HG02852 (cell line): ENCODE results near the gene PACRG.

Experiments
- ATAC-seq: cut with Tn5 transposase; IDR thresholded peaks from one replicate; pipeline ENCODE4 v1.9.1; 2021; ENCODE audit warnings: mild to moderate bottlenecking, moderate library complexity; ENCODE audit not compliant: unreplicated experiment

Gene PACRG

GRCh38 chr6:163323705-163324104 is 595.9 kb downstream of the PACRG start:
- no peak for ATAC-seq

DNA sequence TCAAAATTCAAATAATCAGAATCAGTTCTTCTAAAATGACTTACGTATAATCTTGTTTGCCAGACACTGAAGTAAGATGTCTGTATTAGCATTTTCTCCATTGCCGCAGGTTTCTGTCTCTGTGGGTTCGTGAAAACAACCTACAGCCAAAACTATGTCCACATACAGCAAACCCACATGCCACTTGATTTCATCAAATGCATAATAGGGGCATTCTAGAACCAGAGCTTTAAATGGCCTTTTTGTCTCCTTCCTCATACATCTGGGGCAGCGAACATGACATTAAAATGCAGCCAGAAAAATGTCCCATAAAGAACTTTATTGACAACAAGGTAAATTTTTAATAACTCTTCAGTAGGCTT is 596.5 kb downstream of the PACRG start:
- ATAC-seq: no peak

DNA sequence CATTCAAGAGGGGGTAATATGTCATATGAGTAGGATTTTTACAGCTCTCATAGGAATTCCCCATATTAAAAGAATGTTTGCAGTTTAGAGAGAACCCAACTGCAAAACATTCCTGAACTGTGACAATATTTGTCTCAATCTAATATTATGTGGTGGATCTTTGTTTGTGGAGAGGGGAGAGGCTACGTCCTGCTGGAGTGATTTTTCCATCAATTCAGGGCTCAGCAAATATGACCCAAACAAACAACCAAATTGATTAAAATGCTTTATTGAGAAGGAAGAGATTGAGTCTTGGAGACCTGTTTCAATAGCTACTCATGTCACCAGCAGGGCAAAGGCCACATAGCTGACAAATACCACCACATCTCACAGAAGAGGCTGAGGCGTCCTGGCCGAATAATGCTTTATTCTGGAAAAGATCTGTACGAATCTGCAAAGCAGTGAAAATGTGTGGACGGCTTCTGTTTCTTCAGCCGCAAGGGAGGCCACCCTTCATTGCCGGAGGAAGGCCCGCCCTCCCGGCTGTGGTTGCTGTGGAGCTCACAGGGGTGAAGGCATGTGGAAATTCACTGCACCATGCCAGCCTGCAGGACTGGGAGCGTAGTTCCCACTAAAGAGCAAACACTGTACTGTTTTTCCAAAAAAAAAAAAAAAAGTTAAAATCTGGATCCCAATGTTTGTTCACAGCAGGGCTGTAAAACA is 597.1 kb downstream of the PACRG start:
- ATAC-seq: no peak

DNA sequence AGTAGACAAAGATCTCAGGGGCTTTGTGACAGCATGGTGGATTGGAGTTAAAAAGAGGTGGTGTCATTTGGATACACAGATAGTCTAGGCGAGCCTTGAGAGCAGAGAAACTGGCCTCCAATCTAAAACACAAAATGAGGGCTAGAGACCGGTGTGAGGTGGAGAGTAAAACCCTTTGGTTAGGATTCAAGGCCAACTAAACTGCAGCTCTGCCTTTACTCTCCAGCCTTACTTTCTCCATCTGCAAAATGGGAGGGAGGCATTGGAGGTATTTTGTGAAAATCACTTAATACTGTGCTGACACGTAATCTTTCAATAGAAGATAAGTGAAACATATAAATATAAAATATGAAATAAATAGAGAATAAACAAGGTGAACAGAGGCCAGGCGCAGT is 597.6 kb downstream of the PACRG start:
- no peak for ATAC-seq

DNA sequence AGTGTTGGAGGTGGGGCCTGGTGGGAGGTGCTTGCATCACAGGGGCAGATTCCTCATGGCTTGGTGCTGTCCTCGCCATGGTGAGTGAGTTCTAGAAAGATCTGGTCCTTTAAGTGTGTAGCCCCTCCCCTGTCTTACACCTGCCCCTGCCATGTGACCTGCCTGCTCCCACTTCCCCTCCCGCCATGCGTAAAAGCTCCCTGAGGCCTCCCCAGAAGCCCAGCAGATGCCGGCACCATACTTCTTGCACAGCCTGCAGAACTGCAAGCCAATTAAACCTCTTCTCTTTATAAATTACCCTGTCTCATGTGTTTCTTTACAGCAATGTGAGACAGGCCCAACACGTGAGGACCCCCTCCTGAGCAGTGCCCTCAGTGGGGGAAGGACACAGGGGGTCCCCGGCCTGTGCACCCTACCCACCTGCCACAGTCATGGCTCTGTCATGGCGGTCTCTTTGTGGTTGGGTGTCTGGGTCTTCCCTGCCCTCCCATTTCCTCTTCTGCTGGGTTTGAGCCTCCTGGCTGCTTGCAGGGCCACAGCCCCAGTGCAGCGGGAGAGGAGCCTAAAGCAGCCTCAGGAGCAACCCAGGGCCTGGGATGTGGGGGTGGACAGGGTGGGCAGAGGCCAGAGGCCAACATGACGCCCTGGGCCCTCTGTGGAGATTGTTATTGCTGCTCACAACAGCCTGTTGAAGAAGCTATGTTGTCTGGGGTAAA is 599.5 kb downstream of the PACRG start:
- no peak for ATAC-seq

DNA sequence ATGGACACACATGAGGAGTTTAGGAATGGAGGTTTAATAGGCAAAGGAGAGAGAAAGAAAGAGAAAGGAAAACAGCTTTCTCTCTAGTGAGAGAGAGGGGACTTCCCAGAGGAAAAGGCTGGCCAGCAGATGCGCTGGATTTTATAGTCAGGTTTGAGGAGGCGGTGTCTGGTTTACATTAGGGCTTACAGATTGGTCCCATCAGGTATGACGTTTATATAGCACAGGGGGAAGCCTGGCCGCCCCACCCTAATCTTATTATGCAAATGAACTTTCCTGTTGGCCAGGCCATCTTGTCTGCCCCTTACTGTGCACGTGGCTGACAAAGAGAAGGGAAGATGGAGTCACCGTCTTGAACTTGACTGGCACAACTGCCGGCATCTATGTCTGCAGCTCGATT is 600.1 kb downstream of the PACRG start:
- ATAC-seq: no peak

GRCh38 chr6:163328411-163328810 is 600.6 kb downstream of the PACRG start:
- no peak for ATAC-seq

GRCh38 chr6:163329991-163330390 is 602.2 kb downstream of the PACRG start:
- ATAC-seq: no peak

GRCh38 chr6:163331245-163331644 is 603.5 kb downstream of the PACRG start:
- ATAC-seq: no peak

DNA sequence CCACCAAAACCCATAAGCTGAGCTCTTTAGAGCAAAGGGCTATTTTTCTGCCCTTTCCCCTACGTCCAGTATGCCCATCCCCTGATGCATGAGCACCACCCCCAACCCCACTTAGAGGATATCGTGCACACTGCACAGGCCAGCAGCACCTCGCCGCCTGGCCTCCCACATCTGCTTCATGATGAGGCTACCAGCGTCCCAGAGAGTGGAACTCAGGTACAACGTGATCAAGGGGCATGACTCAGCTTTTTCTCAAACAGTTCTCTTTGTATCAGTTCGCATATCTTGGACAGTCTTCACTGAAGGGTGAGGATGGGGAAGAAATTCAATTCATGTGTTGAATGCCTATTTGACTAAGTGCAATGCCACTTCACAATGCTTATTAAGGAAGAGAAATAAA is 604.8 kb downstream of the PACRG start:
- no peak for ATAC-seq

DNA sequence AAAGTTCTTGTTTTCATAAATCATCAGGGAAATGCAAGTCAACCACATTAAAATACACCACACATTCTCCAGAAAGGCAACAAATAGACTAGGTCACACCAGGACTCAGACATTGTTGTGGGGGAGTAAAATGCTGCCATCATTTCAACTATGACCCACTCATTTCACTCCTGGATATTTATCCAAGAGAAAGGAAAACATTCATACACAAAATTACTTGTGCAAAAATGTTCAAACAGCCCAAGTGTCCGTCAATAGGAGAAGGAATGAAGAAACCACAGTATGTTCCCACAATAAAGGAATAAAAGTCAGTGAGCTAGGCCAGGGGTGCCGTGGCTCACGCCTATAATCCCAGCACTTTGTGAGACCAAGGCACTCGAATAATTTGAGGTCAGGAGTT is 605.3 kb downstream of the PACRG start:
- no peak for ATAC-seq

GRCh38 chr6:163333701-163334663 is 606.2 kb downstream of the PACRG start:
- no peak for ATAC-seq

GRCh38 chr6:163335056-163335455 is 607.3 kb downstream of the PACRG start:
- no peak for ATAC-seq

GRCh38 chr6:163335671-163336545 is 608.1 kb downstream of the PACRG start:
- no peak for ATAC-seq

GRCh38 chr6:163336961-163337360 is 609.2 kb downstream of the PACRG start:
- ATAC-seq: no peak

DNA sequence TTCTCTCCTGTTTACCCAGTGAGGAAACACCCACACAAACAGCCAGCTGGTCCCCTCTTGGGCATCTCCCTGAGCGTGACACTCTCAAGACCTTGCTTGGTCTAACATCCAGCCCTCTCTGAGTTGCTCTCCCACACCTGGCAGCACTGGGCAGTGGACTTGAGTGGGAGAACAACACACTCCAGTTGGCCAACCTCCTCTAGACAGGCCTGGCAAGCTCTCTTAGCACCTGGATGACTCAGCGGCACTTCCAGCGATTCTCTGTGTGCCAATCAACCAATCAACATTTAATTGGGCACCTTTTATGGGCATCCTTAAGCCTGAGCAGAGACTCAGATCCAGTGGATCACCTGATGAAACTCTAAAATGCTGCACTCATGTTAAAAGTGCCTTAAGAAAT is 610.2 kb downstream of the PACRG start:
- ATAC-seq: no peak

GRCh38 chr6:163338671-163339405 is 611.1 kb downstream of the PACRG start:
- ATAC-seq: no peak

DNA sequence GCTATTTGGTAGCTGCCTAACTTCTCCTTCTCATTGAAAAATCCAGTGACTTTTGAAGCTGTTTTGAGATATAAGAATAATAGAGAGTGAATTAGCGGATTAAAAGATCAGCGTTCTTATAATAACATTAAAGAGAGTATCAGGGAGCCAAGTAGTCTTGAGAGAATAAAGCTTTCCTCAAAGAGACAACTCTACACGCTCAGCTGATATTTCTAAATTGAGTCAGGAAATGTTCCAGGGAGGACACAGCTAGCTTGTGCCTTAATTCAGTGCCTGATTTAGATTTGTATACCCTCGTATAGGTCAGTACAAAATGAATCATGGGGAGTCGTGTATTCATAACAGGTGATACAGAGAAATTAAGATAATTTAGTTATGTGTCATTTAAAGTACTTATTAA is 611.7 kb downstream of the PACRG start:
- no peak for ATAC-seq

- ATAC-seq: no peak
These were observed 612.6 kb downstream of the PACRG start for GRCh38 chr6:163340201-163340887.
